HG03060 (cell line): ENCODE measurements around the gene BYSL.
A peak's percentile ranks its signal among the peaks of the same experiment; 100 is the strongest.
"Not testable (repeated sequence)": the region's sequence is repeated elsewhere in the genome, so short reads cannot be mapped to it uniquely, and the experiment has no call there.

Experiments used
- ATAC-seq: cut with Tn5 transposase; IDR thresholded peaks from one replicate; pipeline ENCODE4 v1.9.1; 2021; ENCODE audit warnings: low read depth, moderate number of reproducible peaks; ENCODE audit not compliant: unreplicated experiment

The BYSL gene

DNA sequence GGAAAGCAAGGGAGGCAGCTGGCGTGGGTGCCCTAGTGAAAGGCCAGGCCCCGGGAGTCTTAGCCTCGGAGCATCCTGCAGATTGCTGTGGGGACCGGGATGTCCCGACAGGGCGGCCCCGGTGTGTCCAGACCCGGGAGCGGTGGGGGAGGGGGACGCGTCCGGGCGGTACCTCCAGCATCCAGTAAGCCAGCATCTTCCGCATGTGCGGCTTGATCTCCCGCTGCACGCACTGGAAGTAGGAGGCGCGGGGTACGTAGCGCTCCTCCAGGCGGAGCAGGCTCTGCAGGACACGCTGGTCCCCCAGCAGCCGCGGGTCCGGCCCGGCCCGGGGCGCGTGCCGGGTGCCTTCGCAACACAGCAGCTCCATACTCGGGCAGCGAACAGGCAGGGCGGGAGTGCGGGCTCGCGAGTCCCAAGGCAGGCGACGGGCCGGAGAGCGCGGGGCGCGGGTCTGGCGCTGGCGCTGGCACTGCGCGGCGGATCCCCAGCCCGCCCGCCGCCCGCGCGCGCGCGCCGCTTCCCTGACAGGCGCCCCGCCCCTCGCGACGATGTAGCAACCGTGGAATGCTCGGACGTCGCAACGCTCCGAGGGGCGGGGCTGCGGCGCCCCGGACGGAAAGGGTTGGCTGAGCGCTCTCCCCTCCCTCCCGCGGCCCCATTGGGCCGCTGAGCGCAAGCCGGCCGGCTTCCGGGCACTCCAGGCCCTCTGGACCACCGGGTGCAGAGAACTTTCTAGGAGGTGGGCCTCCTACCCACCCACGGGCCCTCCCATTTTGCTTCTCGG is 20.2 kb downstream of the BYSL start, which contains the start of gene CCND3:
TSS of gene CCND3 (minus strand) at position 529 of the 787 bp plus-strand sequence. CDS start at position 370, 159 bp downstream.
- ATAC-seq = peak; percentile 51

DNA sequence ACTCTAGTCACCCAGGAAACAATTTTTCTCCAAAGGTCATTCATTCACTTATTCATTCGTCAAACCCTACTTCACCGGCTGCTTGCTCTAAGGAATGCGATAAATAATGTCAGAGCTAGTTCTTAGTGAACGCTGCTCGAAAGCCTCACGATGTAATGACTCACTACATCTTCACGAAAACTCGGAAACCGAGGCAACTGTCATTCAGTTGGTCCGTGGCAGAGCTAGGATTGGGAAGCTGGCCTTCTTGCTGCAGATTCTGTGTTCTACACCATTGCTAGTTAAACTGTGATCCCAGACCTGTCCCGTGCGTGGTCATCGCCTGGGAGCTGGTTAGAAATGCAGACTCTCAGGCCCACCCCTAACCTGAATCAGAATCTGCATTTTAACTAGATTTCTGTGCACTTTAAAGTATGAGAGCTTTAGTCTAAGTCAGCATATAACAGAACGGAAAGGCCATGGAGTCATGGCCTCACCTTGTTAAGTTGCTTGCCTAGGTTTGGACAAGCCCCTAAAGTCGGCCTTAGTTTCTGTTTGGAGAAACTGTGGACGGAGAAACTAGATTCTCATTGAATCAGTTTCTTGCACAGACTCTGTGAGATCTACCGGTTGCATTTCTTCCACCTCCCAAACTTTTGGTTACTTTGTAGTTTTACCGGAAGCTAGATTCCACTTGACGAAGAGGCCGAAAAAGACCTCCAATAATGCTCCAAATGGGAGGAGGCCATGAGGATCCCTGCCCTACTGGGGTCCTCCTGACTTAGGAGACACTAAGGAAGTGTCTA is 21.0 kb downstream of the BYSL start:
- ATAC-seq = no peak

DNA sequence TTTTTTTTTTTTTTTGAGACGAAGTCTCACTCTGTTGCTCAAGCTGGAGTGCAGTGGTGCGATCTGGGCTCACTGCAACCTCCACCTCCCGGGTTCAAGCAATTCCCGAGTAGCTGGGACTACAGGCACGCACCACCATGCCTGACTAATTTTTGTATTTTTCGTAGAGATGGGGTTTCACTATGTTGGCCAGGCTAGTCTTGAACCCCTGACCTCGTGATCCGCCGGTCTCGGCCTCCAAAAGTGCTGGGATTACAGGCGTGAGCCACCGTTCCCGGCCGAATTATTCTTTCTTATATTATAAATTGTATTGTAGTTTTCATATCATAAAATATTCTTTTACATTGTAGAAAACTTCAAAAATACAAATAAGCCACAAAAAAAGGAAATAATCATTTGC is 21.6 kb downstream of the BYSL start:
- not testable (repeated sequence) for ATAC-seq

DNA sequence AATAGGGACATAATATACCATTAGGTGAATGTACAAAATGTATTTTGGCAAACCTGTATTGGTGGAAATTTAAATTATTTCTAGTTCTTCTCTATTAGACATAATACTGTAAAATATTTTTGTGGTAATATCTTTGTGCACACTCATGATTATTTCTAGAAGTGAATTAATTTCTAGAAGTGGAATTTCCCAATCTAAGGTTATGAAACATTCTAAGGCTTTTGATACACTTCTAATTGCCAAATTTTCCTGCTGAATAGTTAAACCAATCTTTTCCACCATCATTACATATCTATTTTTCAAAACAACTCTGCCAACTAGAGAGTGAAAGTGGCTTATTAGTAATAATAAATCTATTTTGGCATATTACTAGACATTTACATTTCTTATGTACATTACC is 22.2 kb downstream of the BYSL start:
- no peak for ATAC-seq

DNA sequence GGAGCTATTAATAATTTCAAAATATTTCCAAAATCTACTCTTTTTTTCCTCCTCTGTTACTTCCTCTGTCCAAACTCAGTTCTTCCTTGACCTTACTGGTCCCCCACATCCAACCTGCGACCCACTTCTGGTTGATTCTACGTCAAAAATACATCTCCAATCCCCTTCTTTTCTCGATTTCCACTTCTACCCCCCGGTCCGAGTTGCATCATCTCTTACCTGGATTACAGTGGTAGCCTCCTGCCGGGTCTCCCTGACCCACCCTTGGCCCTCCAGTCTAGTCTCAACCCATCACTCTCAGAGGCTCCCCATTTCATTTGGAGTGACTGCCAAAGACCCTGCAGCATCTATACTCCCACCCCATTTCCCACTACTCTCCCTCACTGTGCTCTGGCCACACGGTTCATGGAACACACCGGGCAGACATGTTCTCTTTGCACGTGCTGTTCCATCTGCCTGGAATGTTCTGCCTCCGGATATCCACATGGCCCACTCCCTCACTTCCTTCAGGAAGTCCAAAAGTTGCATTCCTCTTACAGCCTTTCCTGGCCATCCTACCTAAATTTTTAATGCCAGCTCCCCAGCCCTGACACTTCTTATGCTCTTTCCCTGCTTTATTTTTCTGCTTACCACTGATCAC is 26.4 kb downstream of the BYSL start:
- no peak for ATAC-seq

DNA sequence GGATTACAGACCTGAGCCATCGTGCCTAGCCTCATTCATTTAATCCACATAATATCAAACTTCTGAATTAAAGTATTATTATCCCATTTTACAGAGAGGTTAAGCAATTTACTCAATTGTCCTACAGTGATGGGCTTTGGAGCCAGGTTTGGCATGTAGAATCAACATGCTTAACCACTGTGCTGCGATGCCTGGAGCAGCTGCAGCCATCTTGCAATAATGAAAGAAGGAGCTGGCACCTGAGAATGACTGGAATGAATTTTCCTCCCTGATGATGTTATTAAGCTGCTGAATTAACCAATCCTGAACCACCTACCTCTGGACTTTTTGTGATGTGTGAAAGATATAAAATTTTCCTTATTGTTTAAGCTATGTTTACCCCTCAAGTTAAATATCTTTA is 33.4 kb downstream of the BYSL start:
- no peak for ATAC-seq

DNA sequence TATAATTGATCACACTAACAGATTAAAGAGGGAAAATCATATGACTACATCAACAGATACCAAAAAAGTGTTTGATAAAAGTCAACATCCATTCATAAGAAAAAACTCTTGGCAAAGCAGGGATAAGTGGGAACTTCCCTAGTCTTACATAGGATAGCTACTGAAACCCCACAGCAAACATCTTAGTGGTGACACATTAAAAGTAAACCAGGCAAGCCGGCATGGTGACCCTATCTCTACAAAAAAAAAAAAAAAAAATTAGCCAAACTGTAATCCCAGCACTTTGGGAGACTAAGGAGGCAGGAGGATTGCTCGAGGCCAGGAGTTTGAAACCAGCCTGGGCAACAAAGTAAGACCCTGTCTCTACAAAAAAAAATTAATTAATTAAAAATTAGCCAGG is 34.1 kb downstream of the BYSL start:
- no peak for ATAC-seq

DNA sequence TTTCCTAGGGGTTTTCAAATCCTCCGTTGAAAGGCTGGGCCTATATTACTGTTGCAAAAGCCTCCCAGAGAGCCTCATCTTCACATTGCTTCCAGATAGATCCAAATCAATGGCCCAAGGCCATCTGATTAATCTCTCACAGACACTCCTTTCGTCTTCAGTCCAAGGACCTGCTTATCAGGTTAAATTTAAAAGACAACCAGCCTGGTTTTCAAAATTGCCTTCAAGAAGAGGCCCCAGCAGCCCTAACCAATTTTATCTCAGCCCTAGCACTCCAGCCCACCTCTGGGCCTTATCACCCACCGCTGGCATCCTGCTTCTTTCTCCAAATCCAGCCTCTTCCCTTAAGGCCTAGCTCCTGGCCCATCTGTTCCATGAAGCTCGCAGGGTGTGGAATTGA is 35.8 kb downstream of the BYSL start:
- ATAC-seq = no peak

DNA sequence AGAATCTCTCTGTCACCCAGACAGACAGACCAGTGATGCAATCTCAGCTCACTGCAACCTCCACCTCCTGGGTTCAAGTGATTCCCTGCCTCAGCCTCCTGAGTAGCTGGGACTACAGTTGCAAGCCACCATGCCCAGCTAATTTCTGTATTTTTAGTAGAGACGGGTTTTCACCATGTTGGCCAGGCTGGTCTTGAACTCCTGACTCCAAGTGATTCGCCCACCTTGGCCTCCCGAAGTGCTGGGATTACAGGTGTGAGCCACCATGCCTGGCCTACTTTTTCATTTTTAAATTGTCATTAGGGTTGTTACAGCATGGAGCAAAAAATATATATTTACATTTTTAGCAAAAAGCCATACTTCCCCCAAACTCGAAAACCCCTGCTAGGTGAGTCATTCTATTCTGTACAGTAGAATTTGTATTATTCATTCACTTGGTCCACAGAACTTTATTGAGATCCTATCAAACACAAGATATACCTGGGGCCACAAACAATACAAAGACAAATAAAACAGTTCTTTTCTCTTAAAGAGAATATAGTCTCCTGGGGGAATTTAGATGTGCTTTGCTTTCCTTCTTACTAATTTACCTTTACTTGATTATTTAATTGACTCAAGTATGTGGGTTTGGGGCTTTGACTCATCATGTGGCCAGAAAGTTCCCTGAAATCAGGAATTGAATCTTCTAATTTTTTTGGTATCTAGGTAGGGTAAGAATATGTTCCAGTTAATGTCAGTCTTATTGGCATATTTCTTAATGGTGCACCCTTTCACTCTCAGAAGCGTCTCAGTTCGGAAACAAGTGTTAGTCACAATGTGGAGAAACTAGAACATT is 36.9 kb downstream of the BYSL start:
- no peak for ATAC-seq

DNA sequence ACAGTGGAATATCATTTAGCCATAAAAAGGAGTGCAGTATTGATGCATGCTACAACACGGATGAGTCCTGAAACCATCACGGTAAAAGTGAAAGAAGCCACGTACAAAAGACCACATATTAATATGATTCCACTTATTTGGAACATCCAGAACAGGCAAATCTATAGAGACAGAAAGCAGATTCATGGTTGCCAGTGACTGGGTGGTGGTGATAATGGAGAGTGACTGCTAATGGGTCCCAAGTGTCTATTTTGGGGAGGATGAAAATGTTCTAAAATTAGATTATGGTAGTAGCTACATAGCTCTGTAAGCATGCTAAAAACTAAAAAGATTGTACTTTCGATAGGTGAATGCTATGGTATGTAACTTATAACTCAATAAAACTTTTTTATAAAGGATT is 38.7 kb downstream of the BYSL start:
- ATAC-seq = no peak

DNA sequence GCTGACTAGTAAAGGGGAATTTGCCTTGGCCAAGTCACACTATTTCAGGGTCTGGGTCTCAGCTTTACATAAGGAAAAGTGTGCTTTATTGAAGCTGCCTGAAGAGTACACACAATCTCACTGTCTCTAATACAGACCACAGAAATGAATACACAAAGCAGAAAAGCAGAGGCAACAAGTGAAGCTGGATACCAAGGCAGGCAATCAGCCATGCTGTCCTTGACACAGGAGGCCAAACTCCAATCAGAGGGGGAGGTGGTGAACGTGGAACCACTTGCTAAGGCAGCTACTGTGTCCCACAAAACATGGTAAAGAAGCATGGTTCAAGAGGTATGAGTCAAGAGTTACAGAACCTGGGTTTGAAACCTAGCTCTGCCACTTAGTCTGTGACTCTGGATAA is 42.1 kb downstream of the BYSL start:
- ATAC-seq = no peak

DNA sequence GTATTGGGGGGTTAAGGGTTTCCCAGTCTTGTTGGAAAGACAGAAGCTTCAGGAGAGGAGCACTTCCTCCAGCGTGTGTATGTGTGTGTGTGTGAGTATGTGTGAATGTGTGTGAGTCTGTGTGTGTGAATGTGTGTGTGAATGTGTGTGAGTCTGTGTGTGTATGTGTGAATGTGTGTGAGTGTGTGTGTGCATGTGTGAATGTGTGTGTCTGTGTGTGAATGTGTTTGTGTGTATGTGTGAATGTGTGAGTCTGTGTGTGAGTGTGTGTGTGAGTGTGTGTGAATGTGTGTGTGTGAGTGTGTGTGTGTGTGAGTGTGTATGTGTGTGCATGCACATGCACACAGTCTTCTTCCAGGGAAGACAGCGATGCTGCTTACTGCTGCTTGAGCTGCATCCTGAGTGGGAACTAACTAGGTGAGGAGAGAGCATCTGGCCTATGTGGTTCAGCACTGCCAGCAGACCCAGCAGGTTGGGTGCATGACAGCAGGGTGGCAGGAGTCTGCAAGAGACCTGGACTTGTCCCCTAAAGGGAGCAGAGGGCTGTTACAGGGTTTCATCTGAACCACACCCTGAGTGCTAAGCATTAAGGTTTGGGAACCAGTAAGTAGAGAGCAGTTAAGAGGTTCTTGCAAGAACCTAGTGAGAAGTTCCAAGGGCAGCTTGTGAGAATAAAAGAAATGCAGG is 43.0 kb downstream of the BYSL start:
- no peak for ATAC-seq

DNA sequence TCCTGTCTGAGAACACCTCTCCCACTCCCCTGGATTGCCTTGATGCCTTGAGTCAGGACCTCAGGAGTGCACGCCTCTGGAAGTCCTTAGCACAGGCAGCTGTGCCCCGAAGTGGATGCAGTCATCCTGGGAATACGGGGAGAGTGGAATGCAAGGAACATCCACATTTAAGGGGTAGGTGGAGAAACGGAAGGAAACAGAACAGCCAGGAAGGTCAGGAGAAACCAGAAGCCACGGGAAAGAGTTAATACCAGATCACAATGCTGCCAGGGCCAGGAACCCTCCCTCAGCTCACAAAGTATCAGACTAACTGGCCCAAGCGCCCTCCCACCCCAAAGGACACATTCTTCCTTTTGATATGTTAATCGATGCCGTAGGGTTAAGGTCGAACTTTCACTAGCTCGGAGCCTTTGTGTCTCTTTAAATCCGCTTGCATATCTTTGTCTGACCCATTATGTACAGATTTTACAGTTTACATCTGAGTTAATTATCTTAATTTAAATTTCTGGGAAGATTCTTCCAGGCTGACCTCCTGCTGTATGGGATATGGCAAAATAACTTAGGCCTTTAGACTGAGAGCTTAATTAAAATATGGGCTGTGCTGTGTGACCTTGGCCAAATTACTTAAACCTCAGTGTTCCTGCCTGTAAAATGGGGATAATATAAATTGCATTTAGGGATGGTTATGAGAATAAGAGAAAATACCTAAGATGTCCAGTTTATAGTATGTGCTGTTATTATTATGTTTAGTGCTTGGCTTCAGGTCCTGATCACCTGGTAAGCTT is 44.3 kb downstream of the BYSL start:
- no peak for ATAC-seq

DNA sequence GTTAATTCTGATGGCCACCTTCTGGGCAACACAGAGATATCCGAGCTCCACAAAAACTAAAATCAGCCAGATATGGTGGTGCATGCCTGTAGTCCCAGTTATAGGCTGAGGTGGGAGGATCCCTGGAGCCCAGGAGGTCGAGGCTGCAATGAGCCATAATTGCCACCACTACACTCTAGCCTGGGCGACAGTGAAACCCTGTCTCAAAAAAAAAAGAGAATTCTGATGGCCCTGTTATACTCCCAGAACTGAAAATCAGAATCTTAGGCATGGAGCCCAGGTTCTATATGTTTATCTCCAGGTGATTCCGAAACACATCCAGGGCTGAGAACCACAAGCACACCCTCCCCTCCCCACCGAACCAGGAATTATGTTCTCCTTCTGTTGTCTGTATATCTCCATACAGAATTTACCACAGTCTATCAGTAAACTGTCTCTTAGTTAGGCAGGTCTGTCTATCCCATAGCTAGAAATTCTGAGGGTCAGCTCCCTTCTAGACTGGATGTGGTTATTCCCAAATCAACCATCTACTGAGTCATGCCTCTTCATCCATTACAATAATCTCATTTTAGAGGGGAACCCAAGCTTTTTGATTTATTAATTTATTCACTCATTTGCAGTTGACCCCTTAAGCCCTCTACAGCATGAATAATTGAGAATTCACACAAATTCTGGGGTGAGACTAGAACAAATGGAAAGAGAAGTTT is 45.1 kb downstream of the BYSL start:
- no peak for ATAC-seq

DNA sequence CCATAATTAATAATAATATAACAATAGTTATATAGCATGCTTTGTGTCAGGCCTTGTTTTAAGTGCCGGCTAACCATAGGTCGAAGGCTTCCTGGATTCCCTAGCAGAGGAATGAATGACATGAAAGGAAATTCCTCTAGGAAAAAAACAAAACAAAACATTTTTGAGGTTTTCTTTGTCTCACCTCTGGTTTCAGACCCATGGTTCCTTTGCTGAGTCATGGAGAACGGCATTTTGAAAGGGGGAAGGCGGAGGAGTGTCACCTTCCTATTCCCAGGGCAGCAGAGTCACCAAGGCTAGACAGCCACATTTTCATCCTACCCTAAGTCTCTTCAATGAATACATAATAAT is 45.6 kb downstream of the BYSL start:
- ATAC-seq = no peak

DNA sequence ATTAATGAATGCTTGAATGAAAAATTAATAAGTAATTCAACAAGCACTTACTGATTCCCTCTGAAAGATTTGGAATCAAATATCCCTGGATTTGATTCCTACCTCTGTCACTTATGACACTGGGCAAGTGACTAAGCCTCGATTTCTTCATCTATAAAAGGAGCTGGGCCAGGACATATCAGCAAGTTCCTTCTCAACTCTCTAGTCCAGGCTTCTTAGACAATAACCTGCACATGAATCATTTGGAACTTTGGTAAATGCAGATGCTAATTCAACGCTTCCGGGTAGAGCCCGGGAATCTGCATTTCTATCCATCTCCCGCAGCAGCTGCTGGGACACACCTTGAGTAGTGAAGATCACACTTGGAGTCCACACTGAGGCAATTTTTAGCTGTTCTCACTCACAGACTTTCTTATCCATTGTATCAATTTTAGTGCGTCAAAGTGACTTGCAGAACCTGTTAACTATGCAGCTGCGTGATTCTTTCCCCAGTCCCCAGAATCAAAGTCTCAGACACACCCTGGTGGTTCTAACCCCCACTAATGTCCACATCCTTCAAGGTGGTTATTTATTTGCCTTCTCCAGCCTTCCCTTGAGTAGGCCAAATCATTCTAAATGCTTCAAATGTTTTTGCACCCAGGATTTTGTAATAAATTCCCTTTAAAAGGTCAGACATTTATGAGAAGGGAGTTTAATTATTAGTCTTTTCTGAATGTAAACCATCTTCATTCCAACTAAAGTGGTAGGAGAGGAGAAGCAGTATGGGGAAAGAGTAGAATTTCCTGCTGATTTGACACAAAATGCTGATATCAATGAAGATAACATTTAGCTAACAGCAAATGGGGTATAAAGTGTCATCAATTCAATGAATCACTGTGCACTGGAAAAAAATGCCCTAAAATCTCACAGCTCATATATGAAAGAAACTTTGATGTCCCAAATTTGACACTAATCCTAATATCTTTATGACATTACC is 46.3 kb downstream of the BYSL start:
- no peak for ATAC-seq

DNA sequence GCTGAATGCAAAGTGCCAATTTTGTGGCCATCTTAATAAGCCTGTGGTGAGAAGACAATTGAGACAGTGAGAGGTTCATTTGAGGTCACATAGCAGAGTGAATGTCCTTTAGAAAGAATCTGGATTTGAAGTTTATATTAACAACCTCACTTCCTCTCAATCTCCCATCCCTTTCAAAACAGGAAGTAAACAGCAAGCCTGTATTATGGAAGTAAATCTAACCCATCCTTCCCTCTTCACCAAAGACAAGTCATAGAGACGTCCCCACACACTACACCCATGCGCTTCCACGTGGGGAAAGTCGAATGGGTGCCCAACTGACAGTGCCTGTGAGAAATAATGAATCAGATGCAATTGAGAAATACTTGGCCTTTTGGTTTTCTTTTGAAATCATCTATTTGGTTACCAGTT is 49.1 kb downstream of the BYSL start:
- no peak for ATAC-seq

DNA sequence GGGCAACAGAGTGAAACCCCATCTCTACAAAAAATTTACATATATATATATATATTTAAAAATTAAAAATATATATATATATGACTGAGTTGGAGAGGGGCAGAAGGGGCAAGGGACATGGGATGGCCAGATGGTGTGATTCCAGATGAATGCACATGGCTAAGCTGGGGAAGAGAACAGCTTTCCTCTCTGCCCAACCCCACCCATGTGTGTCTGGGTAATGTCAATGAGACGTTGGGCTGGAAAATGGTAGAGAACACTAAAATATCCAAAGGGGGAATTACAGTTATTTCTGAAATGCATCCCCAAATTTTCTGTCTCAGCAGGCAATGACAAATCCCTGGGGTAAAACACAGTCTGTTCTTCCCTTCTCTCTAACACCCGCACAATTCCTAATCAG is 51.5 kb downstream of the BYSL start:
- ATAC-seq = no peak
